HAP-1 (cell line): ENCODE measurements around the gene CTIF.

ENCODE experiments used
- DNase-seq, 2 experiments: peaks; one replicate each; pipeline ENCODE4 v3.0.0-alpha.2; 2016 to 2020; ENCODE audit warnings: low spot score in 2 of 2
- H3K27me3 ChIP-seq: fragments of 250-450 bp; sonication (Bioruptor Pico); 2 replicates; pipeline ENCODE4 v1.5.1; 2020; ENCODE audit warnings: low read depth, mild to moderate bottlenecking, moderate library complexity
- H3K36me3 ChIP-seq: fragments of 250-450 bp; sonication (Bioruptor Pico); replicated peaks from 2 replicates; pipeline ENCODE4 v1.5.1; 2020; ENCODE audit warnings: mild to moderate bottlenecking
- H3K4me1 ChIP-seq: fragments of 250-450 bp; sonication (Bioruptor Pico); 2 replicates; pipeline ENCODE4 v1.5.1; 2020; ENCODE audit warnings: mild to moderate bottlenecking
- H3K4me3 ChIP-seq: fragments of 250-450 bp; sonication (Bioruptor Pico); 2 replicates; pipeline ENCODE4 v1.5.1; 2020; ENCODE audit warnings: mild to moderate bottlenecking, moderate library complexity
- H3K9me3 ChIP-seq: fragments of 250-450 bp; sonication (Bioruptor Pico); 2 replicates; pipeline ENCODE4 v1.5.1; 2020; ENCODE audit warnings: mild to moderate bottlenecking, moderate library complexity
- in situ Hi-C: fragments of 300-500 bp; cut with MboI; formaldehyde crosslinking; loops from 3 replicates; pipeline ENCODE4 v1.14.3; 2020; ENCODE audit warnings: low sequenced_read_pairs, inconsistent platforms, mixed read lengths

The CTIF gene

DNA sequence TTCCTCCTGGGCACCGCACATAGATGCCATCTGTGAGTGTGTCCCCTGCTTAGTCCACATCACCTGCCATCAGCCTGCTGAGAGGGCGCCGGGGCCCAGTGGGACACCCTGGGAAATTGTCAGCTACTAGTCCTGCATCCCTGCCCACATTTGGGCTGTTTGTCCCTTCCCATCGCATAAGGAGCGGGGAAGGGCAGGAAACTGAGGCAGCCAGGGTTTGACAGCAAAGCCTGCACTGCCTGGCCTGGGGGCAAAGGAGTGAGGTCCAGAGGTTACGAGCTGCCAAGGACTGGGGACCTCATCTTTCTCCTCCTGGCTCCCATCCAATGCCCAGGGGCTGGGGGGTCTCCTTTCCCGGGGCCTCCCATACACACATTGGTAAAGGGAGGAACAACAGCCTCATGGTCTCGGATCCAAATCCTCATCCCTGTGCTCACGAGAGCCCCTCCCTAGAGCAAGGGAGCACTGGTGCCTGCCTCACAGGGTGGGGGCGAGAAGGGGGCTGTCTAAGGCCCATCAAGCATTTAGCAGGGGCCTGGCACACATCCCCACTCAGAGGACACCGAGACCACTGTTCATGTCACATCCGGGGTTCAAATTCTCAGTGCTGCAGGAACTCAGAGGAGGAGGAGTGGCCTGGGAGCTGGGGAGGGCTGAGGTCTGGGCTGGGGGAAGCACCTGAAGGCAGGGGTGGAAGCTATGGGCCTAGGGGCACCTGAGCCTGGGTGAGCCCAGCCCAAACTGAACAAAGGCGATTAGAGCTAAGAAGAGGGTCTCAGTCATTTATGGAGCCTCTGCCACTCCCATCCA, 298.2 kb downstream of the CTIF start:
- Histone ChIP-seq H3K9me3 (no peaks in the 10 kb centered on the region), H3K4me1 (no peaks in the 10 kb centered on the region), H3K36me3 (no peaks in the 10 kb centered on the region), H3K4me3 (no peak overlapping the region), H3K27me3 (no peaks in the 10 kb centered on the region)
- no peak for DNase-seq
- in situ Hi-C loops = no loop called here

DNA sequence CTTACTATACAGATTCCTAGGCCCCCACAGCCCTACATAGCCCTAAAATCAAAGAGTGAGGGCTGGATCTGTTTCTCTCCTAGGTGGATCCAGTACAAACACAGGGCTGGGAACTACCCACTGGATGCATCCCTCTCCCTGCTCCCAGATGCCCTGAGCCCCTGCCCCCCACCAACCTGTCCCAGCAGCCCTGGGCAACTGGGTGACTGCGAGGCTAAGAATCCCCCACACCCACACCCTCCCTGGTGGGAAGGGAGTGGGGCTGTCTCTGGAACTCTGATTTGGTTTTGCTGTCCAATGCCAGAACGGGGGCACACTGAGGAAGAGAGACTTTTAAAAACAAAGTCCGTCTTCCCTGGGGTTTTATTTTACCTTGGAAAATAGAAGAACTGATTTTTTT, 298.8 kb downstream of the CTIF start:
- in situ Hi-C loops = no loop called here
- Histone ChIP-seq H3K9me3 (no peaks in the 10 kb centered on the region), H3K4me1 (no peaks in the 10 kb centered on the region), H3K4me3 (no peak overlapping the region), H3K27me3 (no peaks in the 10 kb centered on the region), H3K36me3 (no peaks in the 10 kb centered on the region)
- no peak for DNase-seq

- Histone ChIP-seq H3K4me3 (no peak overlapping the region), H3K36me3 (no peaks in the 10 kb centered on the region), H3K4me1 (no peaks in the 10 kb centered on the region), H3K27me3 (no peaks in the 10 kb centered on the region), H3K9me3 (no peaks in the 10 kb centered on the region)
- in situ Hi-C loops = no loop called here
- DNase-seq = no peak
These were observed 299.4 kb downstream of the CTIF start for GRCh38 chr18:48838166-48838775.

GRCh38 chr18:48838921-48839818, 300.3 kb downstream of the CTIF start:
- in situ Hi-C loops = no loop called here
- H3K36me3 ChIP-seq = no peaks in the 10 kb centered on the region
- H3K4me1 ChIP-seq = no peaks in the 10 kb centered on the region
- H3K9me3 ChIP-seq = no peaks in the 10 kb centered on the region
- no peak overlapping the region for H3K4me3 ChIP-seq
- no peaks in the 10 kb centered on the region for H3K27me3 ChIP-seq
- DNase-seq = no peak

DNA sequence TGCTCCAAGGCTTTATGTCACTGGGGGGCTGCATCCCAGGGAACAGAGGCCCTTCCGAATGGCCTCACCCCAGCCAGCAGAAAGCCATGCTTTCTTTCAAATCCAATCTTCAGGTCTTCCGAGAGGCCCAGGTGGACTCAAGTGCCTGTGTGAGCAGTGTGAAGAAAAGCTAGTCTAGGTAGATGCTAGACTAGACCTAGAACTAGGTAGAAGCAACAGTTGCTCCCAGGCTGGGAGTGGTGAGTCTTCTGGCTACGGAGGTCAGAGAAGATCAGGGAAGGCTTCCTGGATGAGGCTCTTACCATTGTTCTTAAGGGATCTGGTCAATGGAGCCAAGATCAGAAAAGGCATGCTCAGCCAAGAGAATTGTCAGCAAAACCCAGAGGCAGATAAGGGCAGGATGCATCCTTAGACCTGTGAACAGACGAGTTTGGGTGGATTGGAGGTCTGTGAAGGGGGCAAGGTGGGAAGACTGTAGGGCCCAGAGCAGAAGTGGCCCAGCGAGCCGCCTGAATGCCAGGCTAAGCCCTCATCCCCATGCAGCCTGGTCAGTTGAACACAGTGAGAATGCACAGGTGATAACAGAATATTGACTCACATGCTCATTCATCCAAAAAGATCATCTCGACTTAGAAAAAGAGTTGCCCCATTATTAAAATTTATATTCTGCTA, 301.1 kb downstream of the CTIF start:
- H3K4me3 ChIP-seq = no peak overlapping the region
- H3K27me3 ChIP-seq = no peaks in the 10 kb centered on the region
- DNase-seq = no peak
- no peaks in the 10 kb centered on the region for H3K36me3 ChIP-seq
- H3K4me1 ChIP-seq = no peaks in the 10 kb centered on the region
- H3K9me3 ChIP-seq = no peaks in the 10 kb centered on the region
- in situ Hi-C loops = no loop called here

DNA sequence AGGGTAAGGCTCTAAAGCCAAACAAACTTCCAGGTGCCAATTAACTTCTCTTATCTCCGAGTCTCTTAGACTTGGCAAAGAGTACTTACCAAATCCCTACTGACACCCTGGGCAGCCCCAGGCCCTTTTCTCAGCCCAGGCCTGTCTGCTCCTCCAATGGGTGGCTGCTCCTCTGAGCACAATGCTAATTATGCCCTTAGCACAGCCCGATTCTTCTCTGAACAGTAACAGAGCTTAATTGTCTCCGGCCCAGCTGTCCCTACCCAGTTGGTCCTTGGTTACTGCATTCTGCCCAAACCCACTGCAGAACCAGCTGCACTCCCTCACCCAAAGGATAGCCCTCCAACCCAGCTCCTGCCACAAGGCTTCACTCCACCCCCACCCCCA, 301.7 kb downstream of the CTIF start:
- DNase-seq = no peak

DNA sequence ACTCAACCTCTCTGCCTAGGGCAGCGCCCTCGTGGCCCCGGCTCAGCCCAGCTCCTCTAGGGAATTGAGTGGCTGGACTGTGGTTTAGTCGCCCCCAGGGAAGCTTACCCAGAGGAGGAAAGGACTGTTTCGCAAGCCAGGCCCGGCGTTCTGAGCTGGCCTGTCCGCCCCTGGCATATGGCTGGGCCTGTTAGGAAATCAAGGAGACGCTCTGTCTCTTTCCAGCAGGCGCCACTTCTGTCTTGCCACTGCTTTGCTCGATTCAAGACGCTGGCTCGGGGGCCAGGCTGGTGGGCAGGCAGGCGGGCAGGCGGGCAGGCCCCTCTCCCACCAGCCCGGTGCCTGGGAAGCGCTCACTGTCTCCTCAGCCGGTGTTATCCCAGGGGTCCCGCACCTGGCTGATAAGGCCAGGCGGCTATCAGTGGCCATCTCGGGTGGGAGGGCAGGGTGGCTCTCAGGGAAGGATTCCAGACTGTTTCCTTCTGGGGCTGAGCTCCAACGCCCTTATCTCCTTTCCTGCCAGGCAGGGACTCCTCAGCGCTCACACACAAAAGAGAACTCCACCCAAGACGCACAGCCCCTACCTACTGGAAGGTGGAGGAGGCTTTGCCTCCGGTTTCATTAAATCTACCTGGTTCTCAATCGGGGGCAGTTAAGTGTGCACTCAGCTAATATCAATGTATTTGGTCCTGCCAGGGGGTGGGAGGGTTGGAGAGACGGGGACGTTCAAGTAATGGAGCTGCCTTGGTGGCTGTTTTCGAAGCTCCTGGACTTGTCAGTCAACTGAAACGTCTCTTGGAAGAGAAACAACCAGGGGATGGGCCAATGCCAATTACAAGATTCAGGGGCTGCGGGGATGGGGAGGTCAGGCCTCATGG, 302.8 kb downstream of the CTIF start:
- no peak for DNase-seq
- Histone ChIP-seq H3K9me3 (no peaks in the 10 kb centered on the region), H3K4me1 (no peaks in the 10 kb centered on the region), H3K36me3 (no peaks in the 10 kb centered on the region), H3K27me3 (no peaks in the 10 kb centered on the region), H3K4me3 (no peak overlapping the region)
- in situ Hi-C loops = no loop called here

More for the DNA sequence above, 301.7 kb downstream of the CTIF start:
- Histone ChIP-seq H3K27me3 (no peaks in the 10 kb centered on the region), H3K36me3 (no peaks in the 10 kb centered on the region), H3K4me3 (no peak overlapping the region), H3K9me3 (no peaks in the 10 kb centered on the region), H3K4me1 (no peaks in the 10 kb centered on the region)
- in situ Hi-C loops = no loop called here

- no peak for DNase-seq
- H3K4me1 ChIP-seq = no peaks in the 10 kb centered on the region
- H3K27me3 ChIP-seq = no peaks in the 10 kb centered on the region
- in situ Hi-C loops = no loop called here
- H3K36me3 ChIP-seq = no peaks in the 10 kb centered on the region
- no peak overlapping the region for H3K4me3 ChIP-seq
- no peaks in the 10 kb centered on the region for H3K9me3 ChIP-seq
These were observed 303.6 kb downstream of the CTIF start for GRCh38 chr18:48842259-48843061.

DNA sequence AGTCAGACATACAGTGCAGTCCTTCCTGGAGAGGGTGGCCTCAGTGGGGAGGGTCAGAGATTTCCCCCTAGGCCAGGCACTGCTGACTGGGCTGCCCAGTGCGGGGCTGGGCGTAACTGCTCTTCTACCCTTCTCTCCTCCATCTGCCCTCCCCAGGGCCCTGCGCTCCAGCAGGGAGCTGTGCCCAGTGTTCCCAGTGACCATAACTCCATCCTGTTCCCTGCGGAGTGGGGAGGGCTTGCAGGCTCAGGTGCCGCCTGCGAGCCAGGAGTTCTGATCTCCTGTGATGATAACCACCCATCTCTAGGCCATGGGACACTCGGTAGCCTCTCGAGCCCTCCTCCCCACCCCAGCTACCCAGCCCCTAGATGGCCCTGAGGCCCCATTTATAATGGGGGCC, 304.3 kb downstream of the CTIF start:
- in situ Hi-C loops = no loop called here
- H3K4me1 ChIP-seq = no peaks in the 10 kb centered on the region; the same call in 1 of the 2 replicates

GRCh38 chr18:48843596-48843995, 304.8 kb downstream of the CTIF start:
- in situ Hi-C loops = no loop called here
- Histone ChIP-seq H3K36me3 (no peaks in the 10 kb centered on the region), H3K27me3 (no peaks in the 10 kb centered on the region), H3K9me3 (no peaks in the 10 kb centered on the region), H3K4me3 (no peak overlapping the region), H3K4me1 (peaks cover 4% of the 10 kb centered on the region)
- DNase-seq = no peak

More for the DNA sequence above, 304.3 kb downstream of the CTIF start:
- H3K36me3 ChIP-seq = no peaks in the 10 kb centered on the region
- H3K4me3 ChIP-seq = no peak overlapping the region
- no peak for DNase-seq
- no peaks in the 10 kb centered on the region for H3K9me3 ChIP-seq
- no peaks in the 10 kb centered on the region for H3K27me3 ChIP-seq

GRCh38 chr18:48844271-48844670, 305.4 kb downstream of the CTIF start:
- Histone ChIP-seq H3K9me3 (no peaks in the 10 kb centered on the region), H3K27me3 (no peaks in the 10 kb centered on the region), H3K36me3 (no peaks in the 10 kb centered on the region), H3K4me3 (no peak overlapping the region), H3K4me1 (peaks cover 8% of the 10 kb centered on the region)
- DNase-seq = no peak
- in situ Hi-C loops = no loop called here

- no peak for DNase-seq
- H3K27me3 ChIP-seq = no peaks in the 10 kb centered on the region
- no peaks in the 10 kb centered on the region for H3K36me3 ChIP-seq
- H3K9me3 ChIP-seq = no peaks in the 10 kb centered on the region
- H3K4me3 ChIP-seq = no peak overlapping the region
- H3K4me1 ChIP-seq = peaks cover 8% of the 10 kb centered on the region
- in situ Hi-C loops = no loop called here
These were observed 306.3 kb downstream of the CTIF start for GRCh38 chr18:48845174-48845573.
